Kidney epithelial cell (primary cell): ENCODE measurements around the gene NAA38. TPM values are rescaled to one million over a fixed set of nuclear protein-coding genes. Genes with fewer than 3 reads are reported as not detected.
A peak's percentile ranks its signal among the peaks of the same experiment; 100 is the strongest.

Source experiments
- DNase-seq: peaks from one replicate; pipeline ENCODE4 v3.0.0-alpha.2; 2010; ENCODE audit warnings: low read depth
- H3K27me3 ChIP-seq: 2 replicates; pipeline ENCODE4 v1.6.0; 2011; ENCODE audit warnings: low read length; ENCODE audit not compliant: control insufficient read depth, insufficient read depth
- H3K36me3 ChIP-seq: 2 replicates; pipeline ENCODE4 v1.5.1; 2011; ENCODE audit warnings: low read length; ENCODE audit not compliant: control insufficient read depth, insufficient read depth
- H3K4me3 ChIP-seq: 2 replicates; pipeline ENCODE4 v1.5.1; 2011; ENCODE audit warnings: low read depth, mild to moderate bottlenecking, control low read depth, low read length
- CTCF ChIP-seq: IDR thresholded peaks from 2 replicates; pipeline ENCODE4 v1.5.1; 2011; ENCODE audit warnings: mild to moderate bottlenecking, moderate library complexity, low read length, control low read depth, inconsistent platforms; ENCODE audit not compliant: insufficient read depth, poor library complexity, severe bottlenecking
- total RNA-seq: library from RNA; depleted of rRNA; stranded (reverse); fragments of >200 nt; gene quantifications from 2 replicates; pipeline ENCODE4 v1.2.3, GENCODE V29; 2015

Gene NAA38
- total RNA-seq, 1 donor from 2014 or later = 51.0 TPM

GRCh38 chr17:7848131-7848579 lies 9.2 kb downstream of the NAA38 start:
- H3K4me3 ChIP-seq = no peak overlapping the region
- peaks cover 8% of the 10 kb centered on the region for H3K36me3 ChIP-seq
- H3K27me3 ChIP-seq = no peaks in the 10 kb centered on the region
- no peak for TF ChIP-seq CTCF
- no peak for DNase-seq

- peaks cover 7% of the 10 kb centered on the region for H3K36me3 ChIP-seq
- no peak for DNase-seq
- no peaks in the 10 kb centered on the region for H3K27me3 ChIP-seq
- TF ChIP-seq CTCF = no peak
- no peak overlapping the region for H3K4me3 ChIP-seq
These were observed 10.3 kb downstream of the NAA38 start for GRCh38 chr17:7846765-7847661.

- peaks cover 6% of the 10 kb centered on the region for H3K36me3 ChIP-seq
- no peak overlapping the region for H3K4me3 ChIP-seq
- no peak for DNase-seq
- TF ChIP-seq CTCF = no peak
- no peaks in the 10 kb centered on the region for H3K27me3 ChIP-seq
These were observed 11.2 kb downstream of the NAA38 start for GRCh38 chr17:7846063-7846735.

GRCh38 chr17:7845359-7846062 lies 11.8 kb downstream of the NAA38 start:
- DNase-seq = no peak
- Histone ChIP-seq H3K4me3 (peak overlapping the region; percentile 68), H3K27me3 (no peaks in the 10 kb centered on the region), H3K36me3 (peaks cover 4% of the 10 kb centered on the region)
- TF ChIP-seq CTCF = no peak

- Histone ChIP-seq H3K4me3 (peak overlapping the region; percentile 68), H3K36me3 (peaks cover 3% of the 10 kb centered on the region)
- peak; percentile 76 for DNase-seq
These were observed 12.8 kb downstream of the NAA38 start for GRCh38 chr17:7844292-7845154.

More at GRCh38 chr17:7844292-7845154, 12.8 kb downstream of the NAA38 start:
- TF ChIP-seq CTCF = no peak
- no peaks in the 10 kb centered on the region for H3K27me3 ChIP-seq
